Endothelial cell of umbilical vein (primary cell): Measurements from ENCODE around the gene KLLN. TPM values are rescaled to one million over a fixed set of nuclear protein-coding genes. Genes with fewer than 3 reads are reported as not detected.

Experiments
- BruUV-seq: library from RNA; stranded (reverse); fragments of 400-500 nt; replicated peaks from 2 replicates; lab custom pipeline; 2021; lab: Mats Ljungman, UMichigan
- CTCF ChIA-PET: fragments of 300-600, 350-600 bp; sonication (Branson Sonifier 250); formaldehyde crosslinking; loops from one replicate; lab custom pipeline; 2021; ENCODE audit warnings: antibody characterized with exemption, inconsistent platforms; lab: Charles Lee
- POLR2A ChIA-PET: fragments of 300-600, 350-600 bp; sonication (Branson Sonifier 250); formaldehyde crosslinking; loops from one replicate; lab custom pipeline; 2021; ENCODE audit warnings: antibody characterized with exemption, inconsistent platforms; lab: Charles Lee
- DNase-seq: peaks from one replicate; pipeline ENCODE4 v3.0.0-alpha.2; 2011; ENCODE audit warnings: low read depth, low spot score
- FAIRE-seq: peaks from 2 replicates; lab custom pipeline; 2011; peaks lifted over from hg19 to GRCh38; lab: Jason Lieb, UNC
- H2AFZ ChIP-seq: 2 replicates; pipeline ENCODE4 v1.6.0; 2012; ENCODE audit warnings: low read depth, low read length, control low read depth, inconsistent platforms
- H3K27ac ChIP-seq: 2 replicates; pipeline ENCODE4 v1.5.1; 2011; ENCODE audit warnings: low read depth, mild to moderate bottlenecking, control low read depth, low read length, moderate library complexity; ENCODE audit not compliant: insufficient read depth
- H3K27me3 ChIP-seq, 2 experiments: 2 replicates each; pipeline versions ENCODE4 v1.6.0 to v1.6.1; 2011; ENCODE audit warnings: low read length in 2 of 2, mixed read lengths in 1 of 2; ENCODE audit not compliant: control insufficient read depth in 2 of 2, insufficient read depth in 2 of 2
- H3K36me3 ChIP-seq, 2 experiments: 2 replicates in 1 of 2; 3 replicates in 1 of 2; pipeline ENCODE4 v1.5.1; 2011; ENCODE audit warnings: low read length in 2 of 2, mild to moderate bottlenecking in 1 of 2, moderate library complexity in 1 of 2; ENCODE audit not compliant: control insufficient read depth in 2 of 2, insufficient read depth in 2 of 2; ENCODE audit errors: extremely low read depth in 1 of 2
- H3K4me1 ChIP-seq: 3 replicates; pipeline ENCODE4 v1.5.1; 2011; ENCODE audit warnings: mild to moderate bottlenecking, low read length; ENCODE audit not compliant: control insufficient read depth, insufficient read depth; ENCODE audit errors: extremely low read depth
- H3K4me2 ChIP-seq: 2 replicates; pipeline ENCODE4 v1.6.1; 2011; ENCODE audit warnings: low read length, control low read depth, mixed read lengths; ENCODE audit not compliant: insufficient read depth
- H3K4me3 ChIP-seq, 3 experiments: fragments of 200-600 bp in 1 of 3; sonication (generic), shearing (Covaris generic) in 1 of 3; replicated peaks in 1 of 3; 2 replicates each; pipeline ENCODE4 v1.5.1; 2011 to 2016; ENCODE audit warnings: control low read depth in 3 of 3, low read length in 3 of 3, mild to moderate bottlenecking in 2 of 3, inconsistent platforms in 1 of 3, low read depth in 1 of 3, moderate library complexity in 1 of 3; ENCODE audit not compliant: insufficient read depth in 1 of 3
- H3K79me2 ChIP-seq: 2 replicates; pipeline ENCODE4 v1.6.0; 2012; ENCODE audit warnings: low read length, inconsistent platforms; ENCODE audit not compliant: control insufficient read depth, insufficient read depth
- H3K9ac ChIP-seq: replicated peaks from 2 replicates; pipeline ENCODE3; 2011; ENCODE audit warnings: low read length, control low read depth; ENCODE audit not compliant: insufficient read depth; ENCODE audit errors: extremely low read depth
- H3K9me1 ChIP-seq: replicated peaks from 3 replicates; pipeline ENCODE4 v1.6.0; 2011; ENCODE audit warnings: mild to moderate bottlenecking, low read length; ENCODE audit not compliant: control insufficient read depth, insufficient read depth; ENCODE audit errors: extremely low read depth
- H3K9me3 ChIP-seq: replicated peaks from 2 replicates; pipeline ENCODE4 v1.5.1; 2012; ENCODE audit warnings: low read length, inconsistent platforms; ENCODE audit not compliant: control insufficient read depth, insufficient read depth
- H4K20me1 ChIP-seq: replicated peaks from 2 replicates; pipeline ENCODE3; 2011; ENCODE audit warnings: mild to moderate bottlenecking, low read length; ENCODE audit not compliant: control insufficient read depth, insufficient read depth; ENCODE audit errors: extremely low read depth
- CTCF ChIP-seq, 2 donors: IDR thresholded peaks; 1 replicate in 1 of 2; 2 replicates in 1 of 2; pipeline ENCODE4 v1.5.1; 2011; ENCODE audit warnings: low read length in 2 of 2, mild to moderate bottlenecking in 2 of 2, moderate library complexity in 2 of 2, control low read depth in 1 of 2, inconsistent platforms in 1 of 2, low read depth in 1 of 2; ENCODE audit not compliant: insufficient read depth in 1 of 2; ENCODE audit errors: extremely low read depth in 1 of 2
- EZH2 ChIP-seq: IDR thresholded peaks from 2 replicates; pipeline ENCODE4 v1.6.1; 2012; ENCODE audit warnings: borderline replicate concordance, low read depth, mild to moderate bottlenecking, moderate library complexity, low read length, inconsistent platforms; ENCODE audit not compliant: severe bottlenecking
- FOS ChIP-seq: IDR thresholded peaks from 2 replicates; pipeline ENCODE4 v1.6.1; 2011; ENCODE audit warnings: mild to moderate bottlenecking, low read length, moderate library complexity, borderline replicate concordance; ENCODE audit not compliant: insufficient read depth
- GATA2 ChIP-seq: IDR thresholded peaks from 2 replicates; pipeline ENCODE4 v1.7.0; 2011; ENCODE audit warnings: low read depth, mild to moderate bottlenecking, moderate library complexity, mixed read lengths, low read length; ENCODE audit not compliant: insufficient read length, insufficient read depth
- JUN ChIP-seq: IDR thresholded peaks from 2 replicates; pipeline ENCODE4 v1.6.1; 2011; ENCODE audit warnings: borderline replicate concordance, low read depth; ENCODE audit not compliant: insufficient read length, insufficient read depth
- MAX ChIP-seq: IDR thresholded peaks from 2 replicates; pipeline ENCODE4 v1.6.1; 2011; ENCODE audit not compliant: insufficient read depth, insufficient read length
- MYC ChIP-seq: IDR thresholded peaks from one replicate; pipeline ENCODE4 v1.6.1; 2011; ENCODE audit warnings: mild to moderate bottlenecking, low read depth, low read length
- POLR2A ChIP-seq: IDR thresholded peaks from 2 replicates; pipeline ENCODE4 v1.6.1; 2012; ENCODE audit warnings: low read depth, mild to moderate bottlenecking, control low read depth, low read length
- POLR2AphosphoS5 ChIP-seq: IDR thresholded peaks from 2 replicates; pipeline ENCODE4 v1.6.1; 2012; ENCODE audit warnings: low read depth, mild to moderate bottlenecking, control low read depth, low read length, moderate library complexity; ENCODE audit not compliant: insufficient read depth
- dilution Hi-C: fragments of 300-500 bp; cut with MboI; formaldehyde crosslinking; loops from one replicate; pipeline ENCODE4 v1.15.0; 2019; ENCODE audit warnings: low sequenced_read_pairs; ENCODE audit not compliant: extremely low pct_ligation_motif_present
- intact Hi-C: fragments of 100-400 bp; cut with micrococcal nuclease; formaldehyde crosslinking; loops from one replicate; pipeline ENCODE4 v1.10.0; 2022
- polyA plus RNA-seq, 4 experiments: library from polyadenylated mRNA; depleted of rRNA in 3 of 4; stranded (reverse) in 3 of 4; unstranded in 1 of 4; fragments of >200 nt; gene quantifications; 2 replicates each; pipeline versions ENCODE4 v1.2.1 to v1.2.3, GENCODE V29; 2011 to 2012; ENCODE audit warnings: missing spikeins in 1 of 4
- total RNA-seq: library from RNA; stranded (reverse); gene quantifications from 2 replicates; pipeline ENCODE4 v1.2.3, GENCODE V29; 2021

The KLLN gene
- total and polyA plus RNA-seq, 2 donors (not counting 3 experiments of a cell fraction or from before 2014, with no cell fraction given): 0.14 to 0.31 TPM

GRCh38 chr10:87845624-87845998, 17.7 kb downstream of the KLLN start:
- ChIA-PET CTCF (interaction anchor here (0.8 to 3.8 kb wide), 8 partner anchors 19 to 708 kb away, joined by 3 to 12 read pairs (median 4); no protein-coding TSS in a partner anchor), POLR2A (no interaction called here)
- DNase-seq (no peak), FAIRE-seq (no peak)
- no peaks in the 10 kb centered on the region for H3K9me1 ChIP-seq
- TF ChIP-seq POLR2A (no peak), EZH2 (no peak), GATA2 (no peak), FOS (no peak), MAX (no peak), POLR2AphosphoS5 (no peak), CTCF (IDR thresholded peaks at IDR 0.05; ENCODE audit: extremely low read depth in 1 of 2, insufficient read depth in 1 of 2, low read depth in 1 of 2, low read length in 2 of 2) (no peak), JUN (no peak), MYC (no peak)
- no peak overlapping the region for H2AFZ ChIP-seq
- no peaks in the 10 kb centered on the region for H4K20me1 ChIP-seq
- intact Hi-C loops (no loop called here), dilution Hi-C loops (no loop called here)
- no peaks in the 10 kb centered on the region for H3K9me3 ChIP-seq
- no peaks in the 10 kb centered on the region for H3K79me2 ChIP-seq
- no TSS peak for BruUV-seq
- no peak overlapping the region for H3K4me3 ChIP-seq
- H3K27ac ChIP-seq: no peak overlapping the region
- no peak overlapping the region for H3K9ac ChIP-seq
- H3K4me1 ChIP-seq: peaks cover 3% of the 10 kb centered on the region
- no peaks in the 10 kb centered on the region for H3K27me3 ChIP-seq
- no peaks in the 10 kb centered on the region for H3K36me3 ChIP-seq
- H3K4me2 ChIP-seq: no peak overlapping the region
